HG02870 (cell line): ENCODE data around the gene PWWP2B.

Experiments
- ATAC-seq: cut with Tn5 transposase; IDR thresholded peaks from one replicate; pipeline ENCODE4 v1.9.1; 2021; ENCODE audit warnings: mild to moderate bottlenecking, moderate library complexity; ENCODE audit not compliant: unreplicated experiment

The PWWP2B gene

DNA sequence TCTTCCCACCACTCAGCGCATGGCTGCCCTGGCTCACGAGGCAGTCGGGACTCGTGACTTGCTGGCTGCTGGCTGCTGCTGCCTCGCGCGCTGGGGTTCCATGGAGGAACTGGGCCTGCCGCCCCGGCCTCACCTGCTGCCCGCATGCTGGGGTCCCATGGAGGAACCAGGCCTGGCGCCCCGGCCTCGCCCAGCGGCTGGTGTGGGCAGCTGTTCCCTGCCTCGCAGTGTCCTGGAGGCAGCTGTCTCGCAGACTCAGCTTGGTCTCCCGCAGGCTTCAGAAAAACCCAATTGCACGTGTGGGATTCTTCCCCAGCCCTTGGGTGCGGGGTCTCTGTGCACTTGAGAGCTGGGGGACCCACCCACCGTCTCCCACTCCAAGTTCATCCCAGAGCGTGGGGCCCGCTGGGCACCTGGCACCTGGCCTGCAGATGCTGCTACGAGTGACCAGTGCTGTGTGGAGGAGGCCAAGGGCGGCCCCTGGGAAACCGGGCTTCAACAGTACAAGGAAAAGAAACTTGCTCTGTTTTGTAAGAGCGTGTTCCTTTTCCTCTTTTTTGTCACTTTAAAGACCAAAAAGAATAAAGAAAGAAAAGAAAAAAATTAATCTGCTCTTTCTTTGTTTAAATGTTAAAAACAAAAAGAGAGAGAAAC lies 20.4 kb downstream of the PWWP2B start:
- ATAC-seq = no peak

GRCh38 chr10:132417957-132418441 lies 21.0 kb downstream of the PWWP2B start:
- ATAC-seq = no peak

- no peak for ATAC-seq
These were observed 21.8 kb downstream of the PWWP2B start for GRCh38 chr10:132418527-132419416.

DNA sequence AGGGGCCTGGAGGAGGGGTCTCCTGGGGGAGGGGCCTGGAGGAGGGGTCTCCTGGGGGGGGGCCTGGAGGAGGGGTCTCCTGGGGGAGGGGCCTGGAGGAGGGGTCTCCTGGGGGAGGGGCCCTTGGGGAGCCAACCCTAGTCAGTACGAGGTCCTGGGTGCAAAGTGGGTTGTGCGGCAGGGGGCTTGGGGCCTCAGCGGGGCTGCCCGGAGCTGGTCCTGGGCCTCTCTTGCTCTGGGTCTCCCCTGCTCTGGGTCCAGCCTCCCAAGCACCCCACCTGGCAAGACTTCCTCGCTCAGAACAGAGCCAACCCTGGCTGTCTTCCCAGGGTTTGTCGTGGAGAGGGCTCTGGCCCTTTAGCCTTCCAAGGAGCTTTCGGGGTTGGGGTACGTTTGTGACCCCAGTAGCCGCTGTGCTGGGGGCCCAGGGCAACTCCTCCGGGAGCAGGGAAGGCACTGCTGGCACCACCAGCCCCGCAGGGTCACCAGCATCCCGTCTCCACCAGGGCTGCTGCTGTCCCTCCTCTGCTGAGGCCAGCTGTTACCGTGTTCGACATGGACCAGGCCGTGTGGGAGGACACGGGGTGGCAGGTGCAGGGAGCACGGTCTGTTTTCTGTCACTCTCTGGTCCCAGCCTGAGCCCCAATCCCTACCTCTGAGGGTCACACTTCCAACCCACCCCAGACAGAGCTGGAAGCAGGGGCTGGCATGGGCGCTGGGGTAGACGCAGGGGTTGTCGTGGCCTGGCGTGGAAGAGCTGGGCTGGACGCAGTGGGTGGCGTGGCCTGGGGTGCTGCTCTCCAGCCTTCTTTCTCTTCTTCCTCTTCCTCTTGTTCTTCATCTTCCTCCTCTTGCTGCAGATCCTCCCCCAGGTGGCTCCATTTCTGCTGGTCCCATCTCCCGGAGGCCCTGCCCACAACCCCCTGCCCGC lies 22.8 kb downstream of the PWWP2B start:
- ATAC-seq = no peak

DNA sequence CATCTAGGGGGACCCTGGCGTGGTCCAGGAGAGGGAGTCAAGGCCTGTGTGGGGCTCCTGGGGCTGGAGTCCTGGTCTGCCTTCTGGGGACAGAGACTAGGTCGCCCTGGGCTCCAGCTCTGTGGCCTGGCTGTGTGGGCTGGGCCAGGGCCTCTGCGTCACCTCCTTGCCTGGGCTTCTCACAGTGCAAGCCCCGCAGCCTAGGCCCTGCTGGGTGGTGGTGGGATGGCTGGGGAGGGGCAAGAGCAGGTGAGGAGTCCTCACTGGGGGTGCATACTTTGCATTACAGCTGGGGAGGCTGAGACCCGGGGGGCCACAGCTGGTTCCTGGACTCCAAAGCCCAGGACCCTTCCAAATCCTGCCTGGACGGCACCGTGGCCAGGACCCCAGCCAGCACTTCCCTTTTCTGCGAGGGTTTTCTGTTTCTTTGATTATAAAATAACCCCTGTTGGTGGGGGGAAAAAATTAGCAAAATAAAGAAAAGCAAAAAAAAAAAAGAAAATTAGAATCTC lies 23.5 kb downstream of the PWWP2B start:
- no peak for ATAC-seq

DNA sequence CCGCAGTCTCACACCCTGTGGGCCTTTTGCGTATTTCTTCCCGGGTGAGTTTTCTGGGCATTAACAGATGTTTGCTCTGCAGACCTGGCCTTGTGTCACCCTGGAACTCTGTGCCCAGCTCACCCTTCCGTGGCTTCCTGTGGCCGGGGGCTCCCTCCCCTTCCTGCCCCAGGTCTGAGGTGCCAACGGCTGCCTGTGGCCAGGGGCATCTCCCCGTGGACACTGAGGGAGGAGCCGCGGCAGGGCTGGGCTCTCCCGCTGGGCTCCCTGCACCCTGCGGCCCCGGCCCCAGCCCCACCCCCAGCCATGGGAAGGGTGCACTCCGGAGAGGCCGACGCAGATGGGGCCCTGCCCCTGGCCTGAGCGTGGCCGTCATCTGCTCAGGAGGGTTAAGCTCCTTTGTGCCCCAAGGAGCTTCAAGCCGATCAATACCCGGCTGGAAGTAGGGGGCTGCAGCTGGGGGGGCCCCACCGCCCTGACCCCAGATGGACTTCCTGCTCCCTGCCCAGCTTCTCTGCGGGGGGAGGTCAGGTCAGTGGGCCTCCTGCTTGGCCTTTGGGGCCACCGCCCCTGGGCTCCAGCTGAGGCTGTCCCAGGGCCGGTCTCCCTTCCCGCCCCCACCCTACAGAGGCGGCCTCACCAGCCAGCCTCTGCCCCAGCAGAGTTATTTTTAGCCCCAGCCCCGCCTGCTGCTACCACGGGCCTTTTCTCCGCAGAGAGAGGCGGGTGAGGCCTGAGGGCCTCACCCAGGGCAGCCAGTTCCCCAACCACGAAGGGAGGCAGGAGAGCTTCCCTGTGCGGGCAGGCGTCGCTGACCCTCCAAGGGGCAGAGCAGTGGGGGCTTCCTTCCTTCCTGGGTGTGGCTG lies 24.2 kb downstream of the PWWP2B start:
- no peak for ATAC-seq

GRCh38 chr10:132421847-132422751 lies 25.1 kb downstream of the PWWP2B start:
- ATAC-seq = no peak

GRCh38 chr10:132422903-132423825 lies 26.2 kb downstream of the PWWP2B start:
- no peak for ATAC-seq

- no peak for ATAC-seq
These were observed 27.2 kb downstream of the PWWP2B start for GRCh38 chr10:132423966-132424861.

GRCh38 chr10:132425029-132425756 lies 28.2 kb downstream of the PWWP2B start:
- no peak for ATAC-seq

DNA sequence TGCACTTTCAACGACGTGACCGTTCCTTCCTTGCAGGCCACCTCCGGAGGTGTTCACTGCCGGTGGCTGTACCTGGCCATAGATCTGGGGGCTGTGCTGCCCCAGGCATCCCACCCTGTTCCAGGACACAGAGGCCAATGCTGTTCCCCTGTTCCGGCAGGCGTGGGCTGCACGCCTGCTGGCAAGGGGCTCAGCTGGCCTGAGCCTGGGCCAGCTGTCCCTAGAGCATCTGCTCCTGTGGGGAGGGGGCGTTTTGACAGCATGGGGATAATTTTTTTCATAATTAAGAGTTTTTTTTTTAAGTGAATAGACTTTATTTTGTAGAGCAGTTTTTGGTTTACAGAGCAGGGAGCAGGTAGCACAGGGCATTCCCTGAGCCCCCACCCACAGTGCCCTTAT lies 28.8 kb downstream of the PWWP2B start:
- no peak for ATAC-seq

DNA sequence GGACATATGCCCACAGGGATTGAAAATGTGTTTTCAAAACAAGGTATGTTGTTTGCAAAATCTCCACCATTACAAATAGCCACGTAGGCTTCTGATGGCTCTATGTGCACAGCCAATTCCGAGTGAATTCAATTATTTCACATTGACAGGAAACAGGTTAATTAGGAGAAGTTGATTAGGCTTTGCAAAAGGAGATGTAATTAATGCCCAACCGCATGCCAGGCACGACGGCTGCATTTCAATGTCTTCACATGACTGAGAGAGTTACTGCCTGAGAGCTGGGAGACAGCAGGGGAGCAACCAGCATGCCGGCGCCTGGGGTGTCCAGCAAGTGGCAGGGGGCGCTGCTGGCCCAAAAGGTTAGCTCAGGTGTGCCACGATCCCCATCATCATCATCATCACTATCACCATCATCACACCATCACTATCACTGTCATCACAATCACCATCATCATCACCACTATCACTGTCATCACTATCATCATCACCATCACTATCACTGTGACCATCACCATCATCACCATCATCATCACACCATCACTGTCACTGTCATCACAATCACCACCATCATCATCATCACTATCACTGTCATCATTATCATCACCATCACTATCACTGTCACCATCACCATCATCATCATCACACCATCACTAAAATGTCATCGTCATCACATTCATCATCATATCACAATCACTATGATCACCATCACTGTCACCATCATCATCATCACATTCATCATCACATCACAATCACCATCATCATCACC lies 30.2 kb downstream of the PWWP2B start:
- no peak for ATAC-seq

DNA sequence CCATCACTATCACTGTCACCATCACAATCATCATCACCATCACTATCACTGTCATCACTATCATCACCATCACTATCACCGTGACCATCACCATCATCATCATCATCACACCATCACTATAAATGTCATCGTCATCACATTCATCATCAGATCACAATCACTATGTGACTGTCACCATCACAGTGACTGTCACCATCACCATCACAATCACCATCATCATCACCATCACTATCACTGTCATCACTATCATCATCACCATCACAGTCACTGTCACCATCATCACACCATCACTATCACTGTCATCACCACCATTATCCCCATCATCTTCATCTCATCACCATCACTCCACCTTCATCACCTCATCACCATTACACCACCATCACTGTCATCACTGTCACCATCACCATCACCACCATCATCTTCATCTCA lies 31.0 kb downstream of the PWWP2B start:
- ATAC-seq = no peak

DNA sequence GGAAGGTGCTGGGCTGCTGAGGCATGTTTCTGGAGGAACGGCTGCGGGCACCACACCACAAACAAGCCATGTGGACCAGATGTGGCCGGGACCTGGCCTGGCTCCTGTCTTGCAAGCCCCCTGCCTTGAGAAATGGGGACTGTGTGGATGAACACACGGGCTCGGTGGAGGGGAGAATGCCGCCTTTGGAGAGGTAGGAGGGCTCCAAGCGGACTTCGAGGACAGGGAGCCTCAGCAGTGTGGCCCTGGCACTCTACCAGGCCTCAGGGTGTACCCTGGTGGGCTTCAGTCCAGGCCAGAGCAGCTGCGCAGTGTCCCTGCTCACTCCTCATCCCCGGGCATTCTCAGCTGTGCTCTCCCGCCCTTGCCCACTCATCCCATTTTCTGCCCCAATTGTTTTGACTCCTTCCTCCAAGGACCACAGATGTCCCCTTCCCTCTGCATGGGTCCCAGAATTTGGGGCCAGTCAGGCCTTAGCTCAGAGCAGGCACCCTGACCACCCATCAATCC lies 31.5 kb downstream of the PWWP2B start:
- ATAC-seq = no peak
